WTC11 (cell line): ENCODE measurements around the gene PRKAG2. TPM values are rescaled to one million over a fixed set of nuclear protein-coding genes. Genes with fewer than 3 reads are reported as not detected.

Experiments used
- ATAC-seq: fragments of 200-7000 bp; cut with Tn5 transposase; 2 replicates; pipeline ENCODE4 v1.10.0; 2021; ENCODE audit warnings: mild to moderate bottlenecking, moderate library complexity
- CTCF ChIA-PET: fragments of 300-600 bp; sonication (Branson Sonifier 250); formaldehyde crosslinking; loops from one replicate; lab custom pipeline; 2021; ENCODE audit warnings: antibody characterized with exemption; lab: Charles Lee
- POLR2A ChIA-PET: fragments of 350-600 bp; sonication (Branson Sonifier 250); formaldehyde crosslinking; loops from one replicate; lab custom pipeline; 2021; ENCODE audit warnings: antibody characterized with exemption; lab: Charles Lee
- DNase-seq: peaks from one replicate; pipeline ENCODE4 v3.0.0; 2021; ENCODE audit warnings: low spot score
- H3K27ac Mint-ChIP-seq: 2 replicates; pipeline ENCODE4 v1.8.0; 2021; ENCODE audit warnings: mixed read lengths
- H3K27me3 Mint-ChIP-seq: 2 replicates; pipeline ENCODE4 v1.8.0; 2021; ENCODE audit warnings: low read depth, mild to moderate bottlenecking, moderate library complexity, mixed read lengths
- H3K36me3 Mint-ChIP-seq: 2 replicates; pipeline ENCODE4 v1.8.0; 2021; ENCODE audit warnings: mixed read lengths
- H3K4me1 Mint-ChIP-seq: 2 replicates; pipeline ENCODE4 v1.8.0; 2022; ENCODE audit warnings: mixed read lengths
- H3K4me3 Mint-ChIP-seq: 2 replicates; pipeline ENCODE4 v1.8.0; 2021; ENCODE audit warnings: mild to moderate bottlenecking, moderate library complexity, mixed read lengths
- H3K9me3 Mint-ChIP-seq: 2 replicates; pipeline ENCODE4 v1.8.0; 2021; ENCODE audit warnings: mixed read lengths
- ELF4 ChIP-seq: sonication (generic); formaldehyde crosslinking; IDR thresholded peaks from 2 replicates; pipeline ENCODE4 v1.8.1; 2022; ENCODE audit warnings: low read depth, mild to moderate bottlenecking, moderate library complexity, missing genetic modification reagents
- GABPB1 ChIP-seq: sonication (generic); formaldehyde crosslinking; IDR thresholded peaks from 2 replicates; pipeline ENCODE4 v1.8.1; 2023; ENCODE audit warnings: mild to moderate bottlenecking, missing genetic modification reagents
- GTF2I ChIP-seq: fragments of 250-450 bp; sonication (Bioruptor Pico); conservative IDR thresholded peaks from 2 replicates; pipeline ENCODE4 v1.4.0; 2021; ENCODE audit warnings: mild to moderate bottlenecking
- HMGA2 ChIP-seq: fragments of 250-450 bp; sonication (Bioruptor Pico); IDR thresholded peaks from 2 replicates; pipeline ENCODE4 v1.4.0; 2021; ENCODE audit warnings: mild to moderate bottlenecking, moderate library complexity
- JAZF1 ChIP-seq: fragments of 250-450 bp; sonication (Bioruptor Pico); IDR thresholded peaks from 2 replicates; pipeline ENCODE4 v1.9.0; 2021; ENCODE audit warnings: moderate library complexity, mild to moderate bottlenecking, inconsistent platforms
- NFYB ChIP-seq: sonication (generic); formaldehyde crosslinking; conservative IDR thresholded peaks from 2 replicates; pipeline ENCODE4 v1.8.0; 2022; ENCODE audit warnings: low read depth, missing genetic modification reagents
- NR3C1 ChIP-seq: sonication (generic); formaldehyde crosslinking; conservative IDR thresholded peaks from 2 replicates; pipeline ENCODE4 v1.8.1; 2023; ENCODE audit warnings: low read depth, mild to moderate bottlenecking, missing genetic modification reagents
- TEAD4 ChIP-seq: sonication (generic); formaldehyde crosslinking; IDR thresholded peaks from 2 replicates; pipeline ENCODE4 v1.8.0; 2022; ENCODE audit warnings: mild to moderate bottlenecking, missing genetic modification reagents
- ZNF263 ChIP-seq: sonication (generic); formaldehyde crosslinking; IDR thresholded peaks from 2 replicates; pipeline ENCODE4 v1.8.1; 2022; ENCODE audit warnings: low read depth, mild to moderate bottlenecking, moderate library complexity, missing genetic modification reagents
- ZNF671 ChIP-seq: fragments of 250-450 bp; sonication (Bioruptor Pico); IDR thresholded peaks from 2 replicates; pipeline ENCODE4 v1.8.0; 2021; ENCODE audit warnings: mild to moderate bottlenecking
- total RNA-seq: library from RNA; stranded (reverse); gene quantifications from 3 replicates; pipeline ENCODE4 v1.2.3, GENCODE V29; 2021
- TF ChIP-seq, protein P1 (sequence below): fragments of 250-450 bp; sonication (Bioruptor Pico); IDR thresholded peaks from 2 replicates; pipeline ENCODE4 v1.9.0; 2021; ENCODE audit warnings: mild to moderate bottlenecking
- TF ChIP-seq, protein P2 (sequence below): sonication (generic); formaldehyde crosslinking; IDR thresholded peaks from 2 replicates; pipeline ENCODE4 v1.8.1; 2022; ENCODE audit warnings: missing genetic modification reagents, borderline replicate concordance
- TF ChIP-seq, protein P3 (sequence below): sonication (generic); formaldehyde crosslinking; conservative IDR thresholded peaks from 2 replicates; pipeline ENCODE4 v1.8.1; 2022; ENCODE audit warnings: mild to moderate bottlenecking, missing genetic modification reagents
- TF ChIP-seq, protein P4 (sequence below): sonication (generic); formaldehyde crosslinking; IDR thresholded peaks from 2 replicates; pipeline ENCODE4 v1.8.1; 2022; ENCODE audit warnings: mild to moderate bottlenecking, moderate library complexity, missing genetic modification reagents
- TF ChIP-seq, protein P5 (sequence below): fragments of 250-450 bp; sonication (Bioruptor Pico); IDR thresholded peaks from 2 replicates; pipeline ENCODE4 v1.9.0; 2021; ENCODE audit warnings: moderate library complexity, mild to moderate bottlenecking, inconsistent platforms, borderline replicate concordance
- TF ChIP-seq, protein P6 (sequence below): sonication (generic); formaldehyde crosslinking; IDR thresholded peaks from 2 replicates; pipeline ENCODE4 v1.8.1; 2023; ENCODE audit warnings: mild to moderate bottlenecking, missing genetic modification reagents
- TF ChIP-seq, protein P7 (sequence below): sonication (generic); formaldehyde crosslinking; IDR thresholded peaks from 2 replicates; pipeline ENCODE4 v1.8.1; 2023; ENCODE audit warnings: mild to moderate bottlenecking, missing genetic modification reagents, moderate library complexity

The PRKAG2 gene
- total RNA-seq, 1 experiment from 2014 or later: 20.3 TPM

DNA sequence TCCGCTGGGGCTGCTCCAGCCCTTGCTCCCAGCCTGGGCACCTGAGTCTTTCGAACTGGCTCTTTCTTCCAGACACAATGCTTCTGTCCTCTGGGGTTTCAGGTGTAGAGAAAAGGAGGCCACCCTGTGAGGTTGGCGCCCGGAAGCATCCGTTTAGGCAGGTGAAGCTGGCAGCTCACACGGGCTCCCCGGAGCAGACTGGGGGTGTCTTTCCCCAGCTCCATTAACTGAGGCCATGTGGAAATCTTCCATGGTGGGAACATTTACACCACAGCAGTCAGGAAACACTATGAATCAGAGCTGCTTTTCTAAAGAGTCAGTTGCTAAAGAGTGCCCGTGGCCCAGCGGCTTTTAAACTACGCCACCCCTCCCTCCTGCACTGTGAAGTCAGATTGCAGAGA, 29.2 kb downstream of the PRKAG2 start (continued):
- TF ChIP-seq, protein P1, sequence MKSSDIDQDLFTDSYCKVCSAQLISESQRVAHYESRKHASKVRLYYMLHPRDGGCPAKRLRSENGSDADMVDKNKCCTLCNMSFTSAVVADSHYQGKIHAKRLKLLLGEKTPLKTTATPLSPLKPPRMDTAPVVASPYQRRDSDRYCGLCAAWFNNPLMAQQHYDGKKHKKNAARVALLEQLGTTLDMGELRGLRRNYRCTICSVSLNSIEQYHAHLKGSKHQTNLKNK: no peak
- TF ChIP-seq, protein P2, sequence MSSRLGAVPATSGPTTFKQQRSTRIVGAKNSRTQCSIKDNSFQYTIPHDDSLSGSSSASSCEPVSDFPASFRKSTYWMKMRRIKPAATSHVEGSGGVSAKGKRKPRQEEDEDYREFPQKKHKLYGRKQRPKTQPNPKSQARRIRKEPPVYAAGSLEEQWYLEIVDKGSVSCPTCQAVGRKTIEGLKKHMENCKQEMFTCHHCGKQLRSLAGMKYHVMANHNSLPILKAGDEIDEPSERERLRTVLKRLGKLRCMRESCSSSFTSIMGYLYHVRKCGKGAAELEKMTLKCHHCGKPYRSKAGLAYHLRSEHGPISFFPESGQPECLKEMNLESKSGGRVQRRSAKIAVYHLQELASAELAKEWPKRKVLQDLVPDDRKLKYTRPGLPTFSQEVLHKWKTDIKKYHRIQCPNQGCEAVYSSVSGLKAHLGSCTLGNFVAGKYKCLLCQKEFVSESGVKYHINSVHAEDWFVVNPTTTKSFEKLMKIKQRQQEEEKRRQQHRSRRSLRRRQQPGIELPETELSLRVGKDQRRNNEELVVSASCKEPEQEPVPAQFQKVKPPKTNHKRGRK (CRISPR knock-in tag): no peak
- TF ChIP-seq NR3C1 (CRISPR knock-in tag): no peak
- TF ChIP-seq, all 79 proteins: peak for 0

DNA sequence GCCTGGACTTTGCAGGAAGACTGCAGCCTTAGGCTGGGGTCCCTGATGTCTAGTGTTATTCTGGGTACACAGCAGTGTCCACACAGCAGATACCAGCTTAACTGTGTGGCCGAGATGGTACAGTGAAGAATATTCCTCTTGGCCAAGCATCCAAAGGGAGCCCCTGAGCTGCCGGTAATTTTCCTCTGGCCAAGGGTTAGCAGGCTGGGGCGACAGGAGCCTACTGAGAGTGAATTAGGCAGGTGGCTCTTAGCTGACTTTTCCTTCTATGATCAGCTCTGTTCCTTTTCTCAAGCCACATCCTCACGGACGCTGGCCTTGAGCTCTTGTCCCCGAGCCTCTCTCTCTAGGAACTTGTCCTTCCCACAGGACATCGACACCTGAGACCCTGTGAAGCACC, 29.8 kb downstream of the PRKAG2 start:
- TF ChIP-seq GTF2I (CRISPR knock-in tag) (no peak), ZNF671 (CRISPR knock-in tag) (no peak), NR3C1 (CRISPR knock-in tag) (no peak), TEAD4 (CRISPR knock-in tag) (no peak), JAZF1 (CRISPR knock-in tag) (no peak), HMGA2 (CRISPR knock-in tag) (no peak), NFYB (CRISPR knock-in tag) (no peak), GABPB1 (CRISPR knock-in tag) (no peak), ZNF263 (CRISPR knock-in tag) (no peak)
- TF ChIP-seq, protein P3, sequence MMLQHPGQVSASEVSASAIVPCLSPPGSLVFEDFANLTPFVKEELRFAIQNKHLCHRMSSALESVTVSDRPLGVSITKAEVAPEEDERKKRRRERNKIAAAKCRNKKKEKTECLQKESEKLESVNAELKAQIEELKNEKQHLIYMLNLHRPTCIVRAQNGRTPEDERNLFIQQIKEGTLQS (CRISPR knock-in tag): no peak
- TF ChIP-seq, protein P4, sequence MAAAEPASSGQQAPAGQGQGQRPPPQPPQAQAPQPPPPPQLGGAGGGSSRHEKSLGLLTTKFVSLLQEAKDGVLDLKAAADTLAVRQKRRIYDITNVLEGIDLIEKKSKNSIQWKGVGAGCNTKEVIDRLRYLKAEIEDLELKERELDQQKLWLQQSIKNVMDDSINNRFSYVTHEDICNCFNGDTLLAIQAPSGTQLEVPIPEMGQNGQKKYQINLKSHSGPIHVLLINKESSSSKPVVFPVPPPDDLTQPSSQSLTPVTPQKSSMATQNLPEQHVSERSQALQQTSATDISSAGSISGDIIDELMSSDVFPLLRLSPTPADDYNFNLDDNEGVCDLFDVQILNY (CRISPR knock-in tag): no peak
- TF ChIP-seq, protein P5, sequence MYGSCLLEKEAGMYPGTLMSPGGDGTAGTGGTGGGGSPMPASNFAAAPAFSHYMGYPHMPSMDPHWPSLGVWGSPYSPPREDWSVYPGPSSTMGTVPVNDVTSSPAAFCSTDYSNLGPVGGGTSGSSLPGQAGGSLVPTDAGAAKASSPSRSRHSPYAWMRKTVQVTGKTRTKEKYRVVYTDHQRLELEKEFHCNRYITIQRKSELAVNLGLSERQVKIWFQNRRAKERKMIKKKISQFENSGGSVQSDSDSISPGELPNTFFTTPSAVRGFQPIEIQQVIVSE: no peak
- TF ChIP-seq, protein P6, sequence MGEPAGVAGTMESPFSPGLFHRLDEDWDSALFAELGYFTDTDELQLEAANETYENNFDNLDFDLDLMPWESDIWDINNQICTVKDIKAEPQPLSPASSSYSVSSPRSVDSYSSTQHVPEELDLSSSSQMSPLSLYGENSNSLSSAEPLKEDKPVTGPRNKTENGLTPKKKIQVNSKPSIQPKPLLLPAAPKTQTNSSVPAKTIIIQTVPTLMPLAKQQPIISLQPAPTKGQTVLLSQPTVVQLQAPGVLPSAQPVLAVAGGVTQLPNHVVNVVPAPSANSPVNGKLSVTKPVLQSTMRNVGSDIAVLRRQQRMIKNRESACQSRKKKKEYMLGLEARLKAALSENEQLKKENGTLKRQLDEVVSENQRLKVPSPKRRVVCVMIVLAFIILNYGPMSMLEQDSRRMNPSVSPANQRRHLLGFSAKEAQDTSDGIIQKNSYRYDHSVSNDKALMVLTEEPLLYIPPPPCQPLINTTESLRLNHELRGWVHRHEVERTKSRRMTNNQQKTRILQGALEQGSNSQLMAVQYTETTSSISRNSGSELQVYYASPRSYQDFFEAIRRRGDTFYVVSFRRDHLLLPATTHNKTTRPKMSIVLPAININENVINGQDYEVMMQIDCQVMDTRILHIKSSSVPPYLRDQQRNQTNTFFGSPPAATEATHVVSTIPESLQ (CRISPR knock-in tag): no peak
- ATAC-seq (no peak), DNase-seq (no peak)
- CTCF ChIA-PET: interaction anchor here (0.9 to 1.4 kb wide), 2 partner anchors 65 to 93 kb away, joined by 3 to 4 read pairs; no protein-coding TSS in a partner anchor
- Mint-ChIP-seq H3K27ac (no peak overlapping the region), H3K9me3 (no peaks in the 10 kb centered on the region), H3K4me3 (no peak overlapping the region), H3K36me3 (no peaks in the 10 kb centered on the region), H3K4me1 (0 out of 2 replicates have a peak, but pooled peaks cover 2% of the 10 kb centered on the region), H3K27me3 (no peaks in the 10 kb centered on the region)
- POLR2A ChIA-PET: interaction anchor here (1.2 kb wide), 1 partner anchor 9 kb away, joined by 11 read pairs; no protein-coding TSS in a partner anchor

DNA sequence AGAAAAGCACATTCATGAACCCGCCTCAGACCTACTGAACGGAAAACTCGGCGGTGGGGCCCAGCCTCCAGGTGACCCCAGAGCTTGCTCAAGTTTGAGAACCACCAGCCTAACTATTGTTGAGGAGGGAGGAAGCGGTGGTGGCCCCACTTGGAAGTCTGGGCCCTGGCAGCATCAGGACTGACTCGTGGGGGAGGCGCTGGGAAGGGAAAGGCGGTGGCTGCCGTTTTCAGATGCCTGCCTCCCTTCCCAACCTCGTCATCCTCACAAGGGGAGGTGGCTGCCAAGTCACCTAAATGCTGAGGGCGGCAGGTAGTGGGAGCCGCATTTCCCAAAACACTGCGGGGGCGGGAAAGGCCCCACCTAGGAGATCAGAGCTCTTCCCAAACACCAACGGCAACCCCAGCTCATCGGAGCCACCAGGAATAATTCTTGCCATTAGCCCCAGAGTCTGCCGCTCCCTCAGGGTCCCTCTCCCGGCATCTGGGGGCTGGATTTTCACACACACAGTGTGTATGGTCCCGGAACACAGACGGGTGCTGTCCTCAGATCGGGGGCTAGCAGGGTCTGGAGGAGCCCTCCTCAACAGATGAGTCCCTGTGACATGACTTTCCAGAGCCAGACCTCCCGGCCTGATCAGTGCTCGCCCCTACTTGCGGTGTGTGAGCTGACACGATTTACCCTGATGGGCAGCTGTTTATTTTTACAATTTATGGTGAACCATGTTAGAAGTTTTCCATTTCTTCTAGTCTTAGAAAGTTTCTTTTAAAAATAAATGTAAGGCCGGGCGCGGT, 31.3 kb downstream of the PRKAG2 start:
- CTCF ChIA-PET: interaction anchor here (0.5 kb wide), 1 partner anchor 8 kb away, joined by 3 read pairs; no protein-coding TSS in a partner anchor
- H3K36me3 Mint-ChIP-seq: no peaks in the 10 kb centered on the region
- ATAC-seq (no peak), DNase-seq (no peak)
- H3K4me1 Mint-ChIP-seq: no peaks in the 10 kb centered on the region
- H3K9me3 Mint-ChIP-seq: no peaks in the 10 kb centered on the region
- no peaks in the 10 kb centered on the region for H3K27me3 Mint-ChIP-seq
- POLR2A ChIA-PET: no interaction called here
- no peak overlapping the region for H3K4me3 Mint-ChIP-seq
- no peak overlapping the region for H3K27ac Mint-ChIP-seq
- TF ChIP-seq, protein P7, sequence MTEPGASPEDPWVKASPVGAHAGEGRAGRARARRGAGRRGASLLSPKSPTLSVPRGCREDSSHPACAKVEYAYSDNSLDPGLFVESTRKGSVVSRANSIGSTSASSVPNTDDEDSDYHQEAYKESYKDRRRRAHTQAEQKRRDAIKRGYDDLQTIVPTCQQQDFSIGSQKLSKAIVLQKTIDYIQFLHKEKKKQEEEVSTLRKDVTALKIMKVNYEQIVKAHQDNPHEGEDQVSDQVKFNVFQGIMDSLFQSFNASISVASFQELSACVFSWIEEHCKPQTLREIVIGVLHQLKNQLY (CRISPR knock-in tag): no peak
- TF ChIP-seq ELF4 (CRISPR knock-in tag): no peak
